ENCODE results near the gene NT5M. TPM values are rescaled to one million over a fixed set of nuclear protein-coding genes. Genes with fewer than 3 reads are reported as not detected.
"Not testable (repeated sequence)": the region's sequence is repeated elsewhere in the genome, so short reads cannot be mapped to it uniquely, and the experiment has no call there.

Gene NT5M
- total RNA-seq, 6 experiments from 2014 or later = 0.51 to 3.0 (median 0.87) TPM

DNA sequence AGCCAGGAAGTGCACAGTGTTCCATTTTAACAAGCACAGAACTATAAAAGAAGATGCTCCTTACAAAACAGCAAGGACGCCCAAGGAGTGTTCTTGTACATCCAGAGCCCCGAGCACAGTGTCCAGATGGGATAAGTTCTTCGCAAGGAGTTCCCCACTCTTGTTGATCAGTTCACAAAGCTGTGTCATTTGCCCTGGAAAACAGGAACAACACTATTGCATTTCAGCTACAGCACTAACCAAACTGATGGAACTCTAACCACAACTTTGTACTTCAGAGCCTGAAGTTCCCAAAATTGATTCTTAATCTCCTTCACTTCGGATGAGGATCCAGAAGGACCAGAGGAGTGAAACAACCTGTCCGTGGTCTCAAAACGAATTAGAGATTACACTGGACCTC, 27.2 kb upstream of the NT5M start:
- H3K27me3 ChIP-seq = no peaks in the 10 kb centered on the region
- intact Hi-C loops (cut with DNase I) = no loop called here
- WGBS (ENCODE audit: insufficient coverage, low coverage, low lambda C conversion rate, missing lambda C conversion rate) = 70% methylated on average over 5 of the region's 6 CpGs
- H3K4me3 ChIP-seq = no peak overlapping the region
- ATAC-seq = no peak
- no peaks in the 10 kb centered on the region for H3K9me3 ChIP-seq
- TF ChIP-seq, protein P1, sequence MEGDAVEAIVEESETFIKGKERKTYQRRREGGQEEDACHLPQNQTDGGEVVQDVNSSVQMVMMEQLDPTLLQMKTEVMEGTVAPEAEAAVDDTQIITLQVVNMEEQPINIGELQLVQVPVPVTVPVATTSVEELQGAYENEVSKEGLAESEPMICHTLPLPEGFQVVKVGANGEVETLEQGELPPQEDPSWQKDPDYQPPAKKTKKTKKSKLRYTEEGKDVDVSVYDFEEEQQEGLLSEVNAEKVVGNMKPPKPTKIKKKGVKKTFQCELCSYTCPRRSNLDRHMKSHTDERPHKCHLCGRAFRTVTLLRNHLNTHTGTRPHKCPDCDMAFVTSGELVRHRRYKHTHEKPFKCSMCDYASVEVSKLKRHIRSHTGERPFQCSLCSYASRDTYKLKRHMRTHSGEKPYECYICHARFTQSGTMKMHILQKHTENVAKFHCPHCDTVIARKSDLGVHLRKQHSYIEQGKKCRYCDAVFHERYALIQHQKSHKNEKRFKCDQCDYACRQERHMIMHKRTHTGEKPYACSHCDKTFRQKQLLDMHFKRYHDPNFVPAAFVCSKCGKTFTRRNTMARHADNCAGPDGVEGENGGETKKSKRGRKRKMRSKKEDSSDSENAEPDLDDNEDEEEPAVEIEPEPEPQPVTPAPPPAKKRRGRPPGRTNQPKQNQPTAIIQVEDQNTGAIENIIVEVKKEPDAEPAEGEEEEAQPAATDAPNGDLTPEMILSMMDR (IDR thresholded peaks at IDR 0.05) = no peak
- TF ChIP-seq POLR2A (IDR thresholded peaks at IDR 0.05) = no peak
- peaks cover 0 to 20% (median 7%) of the 10 kb centered on the region in 4 donors for H3K4me1 ChIP-seq
- H3K27ac ChIP-seq = no peak overlapping the region
- DNase-seq = no peak
- peaks cover 0 to 34% (median 13%) of the 10 kb centered on the region in 4 donors for H3K36me3 ChIP-seq

DNA sequence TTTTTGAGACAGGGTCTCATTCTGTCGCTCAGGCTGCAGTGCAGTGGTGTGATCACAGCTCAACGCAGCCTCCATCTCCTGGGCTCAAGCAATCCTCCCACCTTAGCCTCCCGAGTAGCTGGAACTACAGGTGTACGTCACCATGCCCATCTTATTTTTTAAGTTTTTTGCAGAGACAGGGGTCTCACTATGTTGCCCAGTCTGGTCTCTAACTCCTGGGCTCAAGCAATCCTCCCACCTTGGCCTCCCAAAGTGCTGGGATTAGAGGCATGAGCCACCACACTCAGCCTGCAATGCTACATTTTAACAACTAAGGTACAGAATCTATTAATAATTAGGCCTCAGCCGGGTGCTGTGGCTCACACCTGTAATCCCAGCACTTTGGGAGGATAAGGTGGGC, 25.7 kb upstream of the NT5M start:
- H3K9me3 ChIP-seq; intact Hi-C loops (cut with DNase I); H3K4me3 ChIP-seq; H3K27ac ChIP-seq; DNase-seq; ATAC-seq; H3K27me3 ChIP-seq: not testable (repeated sequence)
- peaks cover 0 to 25% (median 13%) of the 10 kb centered on the region in 4 donors for H3K36me3 ChIP-seq
- 95% methylated on average over 4 of the region's 5 CpGs for WGBS (ENCODE audit: insufficient coverage, low coverage, low lambda C conversion rate, missing lambda C conversion rate)
- peaks cover 0 to 23% (median 7%) of the 10 kb centered on the region in 4 donors for H3K4me1 ChIP-seq

DNA sequence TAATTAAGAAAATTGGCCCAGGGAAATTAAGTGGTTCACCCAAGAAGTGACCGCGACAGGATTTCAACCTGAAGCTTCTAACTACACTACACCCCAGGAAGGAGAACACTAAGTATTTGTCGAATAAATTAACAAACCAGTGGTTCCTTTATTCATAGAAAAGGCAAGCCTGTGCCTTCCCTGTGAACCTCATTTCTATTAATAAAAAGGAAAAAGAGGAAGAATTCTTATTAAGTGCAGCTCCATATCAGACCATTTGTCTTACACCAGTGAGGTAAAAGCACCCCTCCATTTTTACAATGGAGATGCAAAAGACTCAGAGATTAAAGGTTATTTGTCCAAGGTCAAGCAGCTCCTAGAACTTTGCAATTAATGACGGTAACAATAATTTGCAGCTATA, 23.9 kb upstream of the NT5M start:
- DNase-seq = no peak
- peaks cover 0 to 8% (median 0%) of the 10 kb centered on the region in 4 donors for H3K36me3 ChIP-seq
- intact Hi-C loops (cut with DNase I) = no loop called here
- ATAC-seq = no peak
- H3K27me3 ChIP-seq = no peaks in the 10 kb centered on the region
- no peak overlapping the region for H3K27ac ChIP-seq
- TF ChIP-seq, protein P1 (IDR thresholded peaks at IDR 0.05) = no peak
- no peaks in the 10 kb centered on the region for H3K9me3 ChIP-seq
- WGBS (ENCODE audit: insufficient coverage, low coverage, low lambda C conversion rate, missing lambda C conversion rate) = 53% methylated on average over 3 of the region's 4 CpGs
- H3K4me1 ChIP-seq = peaks cover 0 to 23% (median 7%) of the 10 kb centered on the region in 4 donors
- no peak overlapping the region for H3K4me3 ChIP-seq

- no peaks in the 10 kb centered on the region for H3K9me3 ChIP-seq
- WGBS (ENCODE audit: insufficient coverage, low coverage, low lambda C conversion rate, missing lambda C conversion rate) = 0% methylated on average over 25 of the region's 80 CpGs
- intact Hi-C loops (cut with DNase I) = no loop called here
- no peaks in the 10 kb centered on the region for H3K27me3 ChIP-seq
- TF ChIP-seq, protein P1 (IDR thresholded peaks at IDR 0.05) = no peak
- TF ChIP-seq POLR2A (IDR thresholded peaks at IDR 0.05) = peak; percentile 72
- H3K4me3 ChIP-seq = peak within 1 kb of the TSS; percentile 95 to 100 (median 97)
- DNase-seq (peak; percentile 98 to 99 (median 99)), ATAC-seq (peak; percentile 95 to 96 (median 96))
- peak within 1 kb of the TSS; percentile 86 to 88 (median 87) for H3K27ac ChIP-seq
- no peaks in the 10 kb centered on the region for H3K36me3 ChIP-seq
- H3K4me1 ChIP-seq = peaks cover 0 to 23% (median 7%) of the 10 kb centered on the region in 4 donors
Measured at GRCh38 chr17:17280613-17281549, 22.3 kb upstream of the NT5M start, which contains the start of gene COPS3. Gene COPS3, minus strand, starts transcription at chr17:17281246. Its CDS starts 60 bp downstream, at chr17:17281186.

GRCh38 chr17:17285951-17286350, 17.2 kb upstream of the NT5M start:
- no peak for TF ChIP-seq POLR2A (IDR thresholded peaks at IDR 0.05)
- TF ChIP-seq, protein P1 (IDR thresholded peaks at IDR 0.05) = no peak
- Histone ChIP-seq H3K27me3 (no peaks in the 10 kb centered on the region), H3K27ac (no peak overlapping the region), H3K4me1 (peaks cover 0 to 4% (median 0%) of the 10 kb centered on the region in 4 donors), H3K4me3 (no peak overlapping the region), H3K36me3 (no peaks in the 10 kb centered on the region), H3K9me3 (no peaks in the 10 kb centered on the region)
- DNase-seq = no peak
- 83% methylated on average over 5 of the region's 5 CpGs for WGBS (ENCODE audit: insufficient coverage, low coverage, low lambda C conversion rate, missing lambda C conversion rate)
- intact Hi-C loops (cut with DNase I) = no loop called here
- no peak for ATAC-seq
